ENCODE data around the gene CES2.
"Not testable (repeated sequence)": the region's sequence is repeated elsewhere in the genome, so short reads cannot be mapped to it uniquely, and the experiment has no call there.

CES2 gene

DNA sequence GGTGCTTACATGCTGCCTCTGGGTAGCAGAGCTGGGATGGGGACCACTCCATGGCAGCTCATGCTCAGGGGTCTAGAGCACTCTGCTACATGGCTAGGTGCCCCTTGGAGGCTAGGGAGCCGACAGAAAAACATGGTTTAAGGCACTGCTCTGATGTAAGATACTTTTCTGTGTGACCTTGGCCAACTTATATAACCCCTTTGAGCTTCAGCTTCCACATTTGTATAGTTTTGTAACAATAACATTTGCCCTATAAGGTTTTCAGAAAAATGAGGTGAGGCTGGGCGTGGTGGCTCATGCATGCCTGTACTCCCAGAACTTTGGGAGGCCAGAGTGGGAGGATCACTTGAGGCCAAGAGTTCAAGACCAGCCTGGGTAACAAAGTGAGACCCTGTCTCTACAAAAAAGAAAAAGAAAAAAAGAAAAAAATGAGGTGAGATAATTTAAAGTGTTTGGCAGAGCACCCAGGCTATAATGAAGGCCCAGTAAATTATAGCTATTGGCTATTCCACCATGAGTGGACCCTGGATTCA lies 56.3 kb downstream of the CES2 start:
- DNase-seq = no peak

DNA sequence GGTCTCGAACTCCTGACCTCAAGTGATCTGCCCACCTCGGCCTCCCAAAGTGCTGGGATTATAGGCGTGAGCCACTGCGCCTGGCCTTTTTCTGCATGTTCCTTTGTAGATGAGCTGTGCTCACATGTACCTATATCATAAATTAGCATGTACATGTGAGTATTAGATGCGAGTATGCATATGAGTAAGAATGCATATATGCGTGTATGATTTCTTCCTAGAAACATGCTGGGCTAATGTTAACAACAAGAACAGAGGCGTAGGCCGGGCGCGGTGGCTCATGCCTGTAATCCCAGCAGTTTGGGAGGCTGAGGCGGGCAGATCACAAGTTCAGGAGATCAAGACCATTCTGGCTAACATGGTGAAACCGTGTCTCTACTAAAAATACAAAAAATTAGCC lies 58.2 kb downstream of the CES2 start:
- DNase-seq = not testable (repeated sequence)
